B cell (primary cell): ENCODE measurements around the gene POLR2A. TPM values are rescaled to one million over a fixed set of nuclear protein-coding genes. Genes with fewer than 3 reads are reported as not detected.

Experiments used
- ATAC-seq: fragments of 200-7000 bp; cut with Tn5 transposase; one replicate; pipeline ENCODE4 v1.10.0; 2021; ENCODE audit warnings: low read depth, mild to moderate bottlenecking, moderate number of reproducible peaks, moderate library complexity
- CTCF ChIA-PET: fragments of 350-600 bp; sonication (Branson Sonifier 250); formaldehyde crosslinking; loops from one replicate; lab custom pipeline; 2021; ENCODE audit warnings: antibody characterized with exemption, inconsistent platforms; lab: Charles Lee
- POLR2A ChIA-PET: fragments of 350-600 bp; sonication (Branson Sonifier 250); formaldehyde crosslinking; loops from one replicate; lab custom pipeline; 2021; ENCODE audit warnings: antibody characterized with exemption; lab: Charles Lee
- DNase-seq: peaks from one replicate; pipeline ENCODE4 v3.0.0; 2013
- H2AFZ ChIP-seq: 2 replicates; pipeline ENCODE4 v1.6.1; 2012; ENCODE audit warnings: mild to moderate bottlenecking, low read depth, low read length; ENCODE audit not compliant: insufficient read depth, poor library complexity, severe bottlenecking
- H3K27ac ChIP-seq, 2 donors: 1 replicate in 1 of 2; 2 replicates in 1 of 2; pipeline ENCODE4 v1.5.1; 2012 to 2013; ENCODE audit warnings: low read length in 2 of 2, mild to moderate bottlenecking in 2 of 2, moderate library complexity in 1 of 2
- H3K27me3 ChIP-seq, 4 experiments: fragments of 200-600 bp in 1 of 4; sonication (generic) in 1 of 4; replicated peaks in 1 of 4; 1 replicate in 2 of 4; 2 replicates in 2 of 4; pipeline versions ENCODE4 v1.6.1 to v1.7.0; 2013 to 2016; ENCODE audit warnings: low read length in 3 of 4, mild to moderate bottlenecking in 2 of 4, mixed read lengths in 1 of 4, moderate library complexity in 1 of 4; ENCODE audit not compliant: insufficient read depth in 4 of 4, control insufficient read depth in 3 of 4; ENCODE audit errors: control extremely low read depth in 1 of 4
- H3K36me3 ChIP-seq, 2 experiments: replicated peaks in 1 of 2; 1 replicate in 1 of 2; 2 replicates in 1 of 2; pipeline versions ENCODE4 v1.6.1 to v1.7.1; 2013; ENCODE audit warnings: low read length in 1 of 2; ENCODE audit not compliant: insufficient read depth in 2 of 2, control insufficient read depth in 1 of 2; ENCODE audit errors: control extremely low read depth in 1 of 2, extremely low read depth in 1 of 2
- H3K4me1 ChIP-seq, 2 donors: fragments of 200-600 bp in 1 of 2; sonication (generic) in 1 of 2; 1 replicate in 1 of 2; 2 replicates in 1 of 2; pipeline versions ENCODE4 v1.5.1 to v1.6.1; 2013 to 2017; ENCODE audit warnings: low read length in 2 of 2; ENCODE audit not compliant: control insufficient read depth in 2 of 2, insufficient read depth in 2 of 2
- H3K4me2 ChIP-seq: replicated peaks from 2 replicates; pipeline ENCODE3; 2012; ENCODE audit warnings: mild to moderate bottlenecking, low read depth, low read length; ENCODE audit not compliant: poor library complexity, severe bottlenecking
- H3K4me3 ChIP-seq, 5 experiments: fragments of 200-600 bp in 1 of 5; sonication (generic) in 1 of 5; 1 replicate in 3 of 5; 2 replicates in 2 of 5; pipeline versions ENCODE4 v1.5.1 to v1.7.0; 2011 to 2016; ENCODE audit warnings: low read length in 4 of 5, mild to moderate bottlenecking in 4 of 5, low read depth in 2 of 5, control low read depth in 1 of 5, moderate library complexity in 1 of 5; ENCODE audit not compliant: insufficient read depth in 1 of 5; ENCODE audit errors: control extremely low read depth in 1 of 5, extremely low read depth in 1 of 5
- H3K79me2 ChIP-seq: fragments of 200-600 bp; sonication (generic); one replicate; pipeline ENCODE4 v1.6.0; 2016; ENCODE audit warnings: low read length; ENCODE audit not compliant: control insufficient read depth, insufficient read depth
- H3K9ac ChIP-seq: fragments of 200-600 bp; sonication (generic); 2 replicates; pipeline ENCODE4 v1.6.1; 2017; ENCODE audit warnings: mild to moderate bottlenecking, low read length, moderate library complexity
- H3K9me3 ChIP-seq, 3 donors: one replicate each; pipeline versions ENCODE4 v1.6.1 to v1.7.1; 2013; ENCODE audit warnings: low read length in 2 of 3; ENCODE audit not compliant: control insufficient read depth in 2 of 3, insufficient read depth in 1 of 3; ENCODE audit errors: control extremely low read depth in 1 of 3
- H4K20me1 ChIP-seq: 2 replicates; pipeline ENCODE4 v1.6.0; 2012; ENCODE audit warnings: mild to moderate bottlenecking, low read length; ENCODE audit not compliant: insufficient read depth, control insufficient read depth, poor library complexity, severe bottlenecking
- H3K27ac Mint-ChIP-seq: one replicate; pipeline ENCODE4 v1.8.0; 2021; ENCODE audit warnings: mixed read lengths
- H3K27me3 Mint-ChIP-seq: one replicate; pipeline ENCODE4 v1.8.0; 2021; ENCODE audit warnings: mixed read lengths
- H3K4me1 Mint-ChIP-seq: one replicate; pipeline ENCODE4 v1.8.0; 2021; ENCODE audit warnings: mixed read lengths
- H3K4me3 Mint-ChIP-seq: one replicate; pipeline ENCODE4 v1.8.0; 2021; ENCODE audit warnings: mixed read lengths
- H3K9me3 Mint-ChIP-seq: one replicate; pipeline ENCODE4 v1.8.0; 2022; ENCODE audit warnings: mixed read lengths; ENCODE audit not compliant: insufficient read depth
- EZH2 ChIP-seq: IDR thresholded peaks from 2 replicates; pipeline ENCODE4 v1.6.1; 2012; ENCODE audit warnings: borderline replicate concordance, low read depth, mild to moderate bottlenecking, moderate library complexity, low read length; ENCODE audit not compliant: insufficient read depth, poor library complexity, severe bottlenecking
- WGBS: methylation state at CpG from one replicate; pipeline ENCODE4 v1.1.5; 2013; ENCODE audit warnings: missing lambda C conversion rate; ENCODE audit not compliant: insufficient coverage; 5-methylcytosine and 5-hydroxymethylcytosine counted together
- intact Hi-C: fragments of 100-400 bp; cut with micrococcal nuclease; formaldehyde crosslinking; loops from one replicate; pipeline ENCODE4 v1.10.0; 2022
- polyA plus RNA-seq: library from polyadenylated mRNA; depleted of rRNA; stranded (reverse); fragments of >200 nt; gene quantifications from 2 replicates; pipeline ENCODE4 v1.2.3, GENCODE V29; 2012
- total RNA-seq, 2 donors: library from RNA; stranded (reverse); fragments of 120-200 nt in 1 of 2; gene quantifications; 1 replicate in 1 of 2; 2 replicates in 1 of 2; pipeline versions ENCODE4 v1.2.3 to v1.2.4, GENCODE V29; 2013 to 2022
- TF ChIP-seq, protein P1 (sequence below): fragments of 200-600 bp; IDR thresholded peaks from one replicate; pipeline ENCODE4 v1.8.0; 2022; ENCODE audit warnings: antibody characterized with exemption, mild to moderate bottlenecking

POLR2A gene
- total and polyA plus RNA-seq, 2 donors (not counting 1 experiment from before 2014, with no cell fraction given): 56.5 to 225 TPM

GRCh38 chr17:7466318-7466638 lies 17.9 kb upstream of the POLR2A start:
- CTCF ChIA-PET: no interaction called here
- no peak overlapping the region for H3K27ac Mint-ChIP-seq

GRCh38 chr17:7466639-7467341 lies 17.4 kb upstream of the POLR2A start:
- Histone ChIP-seq H3K4me2 (peak overlapping the region; percentile 11), H3K79me2 (peaks cover 36% of the 10 kb centered on the region), H3K27me3 (no peaks in the 10 kb centered on the region), H3K9me3 (no peaks in the 10 kb centered on the region), H4K20me1 (peaks cover 42% of the 10 kb centered on the region), H2AFZ (no peak overlapping the region), H3K4me1 (peaks cover 8 to 18% of the 10 kb centered on the region in 2 donors), H3K27ac (no peak overlapping the region), H3K36me3 (peaks cover 0 to 33% of the 10 kb centered on the region in 2 experiments), H3K9ac (no peak overlapping the region), H3K4me3 (no peak overlapping the region)
- H3K4me3 Mint-ChIP-seq: no peak overlapping the region
- ChIA-PET CTCF (no interaction called here), POLR2A (interaction anchor here (0.6 to 1.3 kb wide), 4 partner anchors 8 to 87 kb away, joined by 3 to 9 read pairs (median 4); partner anchors contain the start of gene ZBTB4)
- H3K9me3 Mint-ChIP-seq: no peaks in the 10 kb centered on the region
- H3K27me3 Mint-ChIP-seq: no peaks in the 10 kb centered on the region
- H3K27ac Mint-ChIP-seq: no peak overlapping the region
- no peak for TF ChIP-seq EZH2
- TF ChIP-seq, protein P1, sequence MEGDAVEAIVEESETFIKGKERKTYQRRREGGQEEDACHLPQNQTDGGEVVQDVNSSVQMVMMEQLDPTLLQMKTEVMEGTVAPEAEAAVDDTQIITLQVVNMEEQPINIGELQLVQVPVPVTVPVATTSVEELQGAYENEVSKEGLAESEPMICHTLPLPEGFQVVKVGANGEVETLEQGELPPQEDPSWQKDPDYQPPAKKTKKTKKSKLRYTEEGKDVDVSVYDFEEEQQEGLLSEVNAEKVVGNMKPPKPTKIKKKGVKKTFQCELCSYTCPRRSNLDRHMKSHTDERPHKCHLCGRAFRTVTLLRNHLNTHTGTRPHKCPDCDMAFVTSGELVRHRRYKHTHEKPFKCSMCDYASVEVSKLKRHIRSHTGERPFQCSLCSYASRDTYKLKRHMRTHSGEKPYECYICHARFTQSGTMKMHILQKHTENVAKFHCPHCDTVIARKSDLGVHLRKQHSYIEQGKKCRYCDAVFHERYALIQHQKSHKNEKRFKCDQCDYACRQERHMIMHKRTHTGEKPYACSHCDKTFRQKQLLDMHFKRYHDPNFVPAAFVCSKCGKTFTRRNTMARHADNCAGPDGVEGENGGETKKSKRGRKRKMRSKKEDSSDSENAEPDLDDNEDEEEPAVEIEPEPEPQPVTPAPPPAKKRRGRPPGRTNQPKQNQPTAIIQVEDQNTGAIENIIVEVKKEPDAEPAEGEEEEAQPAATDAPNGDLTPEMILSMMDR: no peak
- peaks cover 23% of the 10 kb centered on the region for H3K4me1 Mint-ChIP-seq
- ATAC-seq (no peak), DNase-seq (no peak)
- 89% methylated on average over 14 of the region's 16 CpGs for whole genome bisulfite sequencing
- intact Hi-C loops: no loop called here

More at GRCh38 chr17:7466318-7466638, 17.9 kb upstream of the POLR2A start:
- Mint-ChIP-seq H3K4me1 (peaks cover 18% of the 10 kb centered on the region), H3K4me3 (no peak overlapping the region), H3K9me3 (no peaks in the 10 kb centered on the region), H3K27me3 (no peaks in the 10 kb centered on the region)
- Histone ChIP-seq H3K79me2 (peaks cover 31% of the 10 kb centered on the region), H3K4me1 (peaks cover 8 to 13% of the 10 kb centered on the region in 2 donors), H3K36me3 (peaks cover 0 to 29% of the 10 kb centered on the region in 2 experiments), H3K4me3 (no peak overlapping the region), H3K4me2 (no peak overlapping the region), H4K20me1 (peaks cover 40% of the 10 kb centered on the region), H3K27ac (no peak overlapping the region), H3K9me3 (no peaks in the 10 kb centered on the region), H3K9ac (no peak overlapping the region), H2AFZ (no peak overlapping the region), H3K27me3 (no peaks in the 10 kb centered on the region)
- no peak for ATAC-seq
- DNase-seq: no peak
- TF ChIP-seq, protein P1: no peak
- TF ChIP-seq EZH2: no peak
- 69% methylated on average over 3 of the region's 9 CpGs for WGBS
- POLR2A ChIA-PET: interaction anchor here (0.6 to 1.3 kb wide), 4 partner anchors 11 to 88 kb away, joined by 3 to 4 read pairs (median 4); partner anchors contain the start of gene ZBTB4
- intact Hi-C loops: no loop called here
